SK-N-SH treated with all-trans-retinoic acid at 6 μM for 48 hours (cell line): ENCODE results near the gene SEMA6B.
A peak's percentile ranks its signal among the peaks of the same experiment; 100 is the strongest.

Experiments used
- ATAC-seq: fragments of 200-7000 bp; cut with Tn5 transposase; 3 replicates; pipeline ENCODE4 v1.9.1; 2020; ENCODE audit warnings: mild to moderate bottlenecking, moderate library complexity
- BACH2 ChIP-seq: fragments of 250-450 bp; sonication (Bioruptor Pico); IDR thresholded peaks from 2 replicates; pipeline ENCODE4 v1.9.0; 2021; ENCODE audit warnings: mild to moderate bottlenecking, borderline replicate concordance
- CSDC2 ChIP-seq: fragments of 250-450 bp; sonication (Bioruptor Pico); IDR thresholded peaks from 2 replicates; pipeline ENCODE4 v1.5.0; 2020; ENCODE audit warnings: mild to moderate bottlenecking, moderate library complexity
- ESRRG ChIP-seq: fragments of 250-450 bp; sonication (Bioruptor Pico); IDR thresholded peaks from 2 replicates; pipeline ENCODE4 v1.6.1; 2021; ENCODE audit warnings: mild to moderate bottlenecking
- GLIS3 ChIP-seq: fragments of 250-450 bp; sonication (Bioruptor Pico); IDR thresholded peaks from 2 replicates; pipeline ENCODE4 v1.5.0; 2020; ENCODE audit warnings: mild to moderate bottlenecking, moderate library complexity
- ISL1 ChIP-seq: fragments of 250-450 bp; sonication (Bioruptor Pico); IDR thresholded peaks from 2 replicates; pipeline ENCODE4 v2.1.2; 2022; ENCODE audit warnings: mild to moderate bottlenecking, moderate library complexity
- OSR1 ChIP-seq: fragments of 250-450 bp; sonication (Bioruptor Pico); IDR thresholded peaks from 2 replicates; pipeline ENCODE4 v1.8.0; 2022; ENCODE audit warnings: moderate library complexity, mild to moderate bottlenecking, inconsistent platforms
- PPARA ChIP-seq: fragments of 250-450 bp; sonication (Bioruptor Pico); IDR thresholded peaks from 2 replicates; pipeline ENCODE4 v1.5.0; 2020; ENCODE audit warnings: mild to moderate bottlenecking, borderline replicate concordance
- SNAI2 ChIP-seq: fragments of 250-450 bp; sonication (Bioruptor Pico); IDR thresholded peaks from 2 replicates; pipeline ENCODE4 v1.5.0; 2020; ENCODE audit warnings: mild to moderate bottlenecking, moderate library complexity
- TCF4 ChIP-seq: fragments of 250-450 bp; sonication (Bioruptor Pico); IDR thresholded peaks from 2 replicates; pipeline ENCODE4 v1.8.0; 2021; ENCODE audit warnings: mild to moderate bottlenecking, moderate library complexity, borderline replicate concordance
- TOX ChIP-seq: fragments of 250-450 bp; sonication (Bioruptor Pico); IDR thresholded peaks from 2 replicates; pipeline ENCODE4 v1.8.0; 2021; ENCODE audit warnings: mild to moderate bottlenecking, moderate library complexity, borderline replicate concordance
- ZC3H10 ChIP-seq: fragments of 250-450 bp; sonication (Bioruptor Pico); IDR thresholded peaks from 2 replicates; pipeline ENCODE4 v1.5.1; 2021; ENCODE audit warnings: mild to moderate bottlenecking, moderate library complexity
- ZFP3 ChIP-seq: fragments of 250-450 bp; sonication (Bioruptor Pico); IDR thresholded peaks from 2 replicates; pipeline ENCODE4 v1.5.0; 2020; ENCODE audit warnings: mild to moderate bottlenecking, moderate library complexity
- ZFP30 ChIP-seq: fragments of 450-650 bp; formaldehyde crosslinking; IDR thresholded peaks from 2 replicates; pipeline ENCODE4 v1.5.0; 2022; ENCODE audit warnings: mild to moderate bottlenecking, moderate library complexity
- ZNF70 ChIP-seq: fragments of 450-650 bp; formaldehyde crosslinking; IDR thresholded peaks from 2 replicates; pipeline ENCODE4 v1.5.0; 2020; ENCODE audit warnings: mild to moderate bottlenecking, moderate library complexity
- ZNF8 ChIP-seq: fragments of 450-650 bp; formaldehyde crosslinking; IDR thresholded peaks from 2 replicates; pipeline ENCODE4 v1.5.0; 2020; ENCODE audit warnings: mild to moderate bottlenecking, moderate library complexity
- TF ChIP-seq, protein P1 (sequence below): fragments of 250-450 bp; sonication (Bioruptor Pico); IDR thresholded peaks from 2 replicates; pipeline ENCODE4 v1.8.0; 2021; ENCODE audit warnings: low read depth, mild to moderate bottlenecking, moderate library complexity, borderline replicate concordance
- TF ChIP-seq, protein P2 (sequence below): fragments of 250-450 bp; sonication (Bioruptor Pico); IDR thresholded peaks from 2 replicates; pipeline ENCODE4 v1.5.1; 2020; ENCODE audit warnings: low read depth, mild to moderate bottlenecking, moderate library complexity
- TF ChIP-seq, protein P3 (sequence below): fragments of 250-450 bp; sonication (Bioruptor Pico); IDR thresholded peaks from 2 replicates; pipeline ENCODE4 v1.5.1; 2021; ENCODE audit warnings: mild to moderate bottlenecking, moderate library complexity
- TF ChIP-seq, protein P4 (sequence below): fragments of 250-450 bp; sonication (Bioruptor Pico); IDR thresholded peaks from 2 replicates; pipeline ENCODE4 v1.8.0; 2020; ENCODE audit warnings: mild to moderate bottlenecking, moderate library complexity, borderline replicate concordance

The SEMA6B gene

DNA sequence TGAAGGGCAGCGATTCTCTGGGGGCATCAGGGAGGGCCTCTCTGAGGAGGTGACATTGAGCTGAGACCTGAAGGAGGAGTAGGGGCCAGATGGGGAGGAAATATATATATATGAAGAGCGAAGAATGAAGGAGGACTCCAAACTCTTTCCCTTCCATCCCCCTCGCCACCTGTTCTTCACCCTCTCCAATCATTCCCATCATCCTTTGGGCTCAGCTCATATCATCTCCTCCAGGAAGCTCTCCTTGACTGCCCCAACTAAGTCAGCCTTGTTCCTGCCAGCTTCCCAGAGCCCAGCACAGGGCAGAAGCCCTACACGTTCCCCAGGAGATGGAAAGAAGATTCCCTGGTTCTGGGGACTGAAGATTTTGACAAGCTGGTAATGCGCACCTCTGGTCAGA is 33.0 kb upstream of the SEMA6B start:
- no peak for ATAC-seq
- TF ChIP-seq, protein P1, sequence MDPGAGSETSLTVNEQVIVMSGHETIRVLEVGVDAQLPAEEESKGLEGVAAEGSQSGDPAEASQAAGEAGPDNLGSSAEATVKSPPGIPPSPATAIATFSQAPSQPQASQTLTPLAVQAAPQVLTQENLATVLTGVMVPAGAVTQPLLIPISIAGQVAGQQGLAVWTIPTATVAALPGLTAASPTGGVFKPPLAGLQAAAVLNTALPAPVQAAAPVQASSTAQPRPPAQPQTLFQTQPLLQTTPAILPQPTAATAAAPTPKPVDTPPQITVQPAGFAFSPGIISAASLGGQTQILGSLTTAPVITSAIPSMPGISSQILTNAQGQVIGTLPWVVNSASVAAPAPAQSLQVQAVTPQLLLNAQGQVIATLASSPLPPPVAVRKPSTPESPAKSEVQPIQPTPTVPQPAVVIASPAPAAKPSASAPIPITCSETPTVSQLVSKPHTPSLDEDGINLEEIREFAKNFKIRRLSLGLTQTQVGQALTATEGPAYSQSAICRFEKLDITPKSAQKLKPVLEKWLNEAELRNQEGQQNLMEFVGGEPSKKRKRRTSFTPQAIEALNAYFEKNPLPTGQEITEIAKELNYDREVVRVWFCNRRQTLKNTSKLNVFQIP, result no peak
- no peak for TF ChIP-seq TOX
- no peak for TF ChIP-seq SNAI2 (CRISPR knock-in tag)
- TF ChIP-seq ESRRG (CRISPR knock-in tag), result no peak

DNA sequence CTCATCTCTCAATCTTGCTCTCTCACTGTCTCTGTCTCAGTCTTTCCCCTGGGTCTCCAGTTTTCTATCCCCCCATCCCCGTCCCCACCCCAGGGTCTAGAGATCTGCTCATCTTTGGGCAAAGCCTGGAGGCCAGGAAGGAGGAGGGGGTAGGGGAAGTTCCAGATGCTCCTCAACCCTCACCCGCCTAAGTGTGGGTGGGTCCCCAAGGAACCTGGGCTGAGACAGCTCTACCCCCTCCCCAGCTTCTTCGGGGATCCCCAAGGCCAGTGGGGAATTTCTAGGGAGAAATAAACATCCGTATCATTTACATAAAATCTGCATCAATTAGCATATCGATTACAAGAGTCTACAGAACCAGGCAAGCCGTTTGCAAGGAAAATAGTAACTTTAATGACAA is 31.8 kb upstream of the SEMA6B start:
- TF ChIP-seq, protein P2, sequence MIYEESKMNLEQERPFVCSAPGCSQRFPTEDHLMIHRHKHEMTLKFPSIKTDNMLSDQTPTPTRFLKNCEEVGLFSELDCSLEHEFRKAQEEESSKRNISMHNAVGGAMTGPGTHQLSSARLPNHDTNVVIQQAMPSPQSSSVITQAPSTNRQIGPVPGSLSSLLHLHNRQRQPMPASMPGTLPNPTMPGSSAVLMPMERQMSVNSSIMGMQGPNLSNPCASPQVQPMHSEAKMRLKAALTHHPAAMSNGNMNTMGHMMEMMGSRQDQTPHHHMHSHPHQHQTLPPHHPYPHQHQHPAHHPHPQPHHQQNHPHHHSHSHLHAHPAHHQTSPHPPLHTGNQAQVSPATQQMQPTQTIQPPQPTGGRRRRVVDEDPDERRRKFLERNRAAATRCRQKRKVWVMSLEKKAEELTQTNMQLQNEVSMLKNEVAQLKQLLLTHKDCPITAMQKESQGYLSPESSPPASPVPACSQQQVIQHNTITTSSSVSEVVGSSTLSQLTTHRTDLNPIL (CRISPR knock-in tag), result no peak
- TF ChIP-seq, protein P3, sequence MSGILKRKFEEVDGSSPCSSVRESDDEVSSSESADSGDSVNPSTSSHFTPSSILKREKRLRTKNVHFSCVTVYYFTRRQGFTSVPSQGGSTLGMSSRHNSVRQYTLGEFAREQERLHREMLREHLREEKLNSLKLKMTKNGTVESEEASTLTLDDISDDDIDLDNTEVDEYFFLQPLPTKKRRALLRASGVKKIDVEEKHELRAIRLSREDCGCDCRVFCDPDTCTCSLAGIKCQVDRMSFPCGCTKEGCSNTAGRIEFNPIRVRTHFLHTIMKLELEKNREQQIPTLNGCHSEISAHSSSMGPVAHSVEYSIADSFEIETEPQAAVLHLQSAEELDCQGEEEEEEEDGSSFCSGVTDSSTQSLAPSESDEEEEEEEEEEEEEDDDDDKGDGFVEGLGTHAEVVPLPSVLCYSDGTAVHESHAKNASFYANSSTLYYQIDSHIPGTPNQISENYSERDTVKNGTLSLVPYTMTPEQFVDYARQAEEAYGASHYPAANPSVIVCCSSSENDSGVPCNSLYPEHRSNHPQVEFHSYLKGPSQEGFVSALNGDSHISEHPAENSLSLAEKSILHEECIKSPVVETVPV (CRISPR knock-in tag), result no peak
- TF ChIP-seq TOX (no peak), ZNF8 (no peak), ZFP30 (no peak), PPARA (CRISPR knock-in tag) (no peak), ZFP3 (CRISPR knock-in tag) (no peak), SNAI2 (CRISPR knock-in tag) (no peak), ZC3H10 (CRISPR knock-in tag) (no peak), ESRRG (CRISPR knock-in tag) (no peak)
- TF ChIP-seq, all 23 proteins: peak for 0
- ATAC-seq, result no peak

DNA sequence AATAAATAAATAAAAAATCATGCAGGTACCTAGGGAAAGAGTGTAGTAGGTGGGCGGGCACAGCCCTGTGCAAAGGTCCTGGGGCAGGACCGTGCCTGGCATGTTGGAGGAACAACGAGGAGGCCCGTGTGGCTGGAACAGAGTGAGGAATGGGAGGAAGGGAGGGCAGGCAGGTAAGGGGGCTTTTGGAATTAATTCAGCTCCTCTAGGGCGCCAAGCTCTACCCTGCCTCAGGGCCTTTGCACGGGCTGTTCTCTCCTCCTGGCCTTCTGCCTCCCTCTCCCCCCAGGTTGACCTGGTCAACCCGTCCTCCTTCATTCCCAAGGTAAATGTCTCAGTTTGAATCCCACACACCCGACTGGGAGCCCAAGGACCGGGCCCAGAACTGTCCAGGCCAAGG is 31.1 kb upstream of the SEMA6B start:
- no peak for ATAC-seq
- TF ChIP-seq BACH2 (CRISPR knock-in tag) (no peak), OSR1 (no peak)
- TF ChIP-seq, all 23 proteins: peak for 0

DNA sequence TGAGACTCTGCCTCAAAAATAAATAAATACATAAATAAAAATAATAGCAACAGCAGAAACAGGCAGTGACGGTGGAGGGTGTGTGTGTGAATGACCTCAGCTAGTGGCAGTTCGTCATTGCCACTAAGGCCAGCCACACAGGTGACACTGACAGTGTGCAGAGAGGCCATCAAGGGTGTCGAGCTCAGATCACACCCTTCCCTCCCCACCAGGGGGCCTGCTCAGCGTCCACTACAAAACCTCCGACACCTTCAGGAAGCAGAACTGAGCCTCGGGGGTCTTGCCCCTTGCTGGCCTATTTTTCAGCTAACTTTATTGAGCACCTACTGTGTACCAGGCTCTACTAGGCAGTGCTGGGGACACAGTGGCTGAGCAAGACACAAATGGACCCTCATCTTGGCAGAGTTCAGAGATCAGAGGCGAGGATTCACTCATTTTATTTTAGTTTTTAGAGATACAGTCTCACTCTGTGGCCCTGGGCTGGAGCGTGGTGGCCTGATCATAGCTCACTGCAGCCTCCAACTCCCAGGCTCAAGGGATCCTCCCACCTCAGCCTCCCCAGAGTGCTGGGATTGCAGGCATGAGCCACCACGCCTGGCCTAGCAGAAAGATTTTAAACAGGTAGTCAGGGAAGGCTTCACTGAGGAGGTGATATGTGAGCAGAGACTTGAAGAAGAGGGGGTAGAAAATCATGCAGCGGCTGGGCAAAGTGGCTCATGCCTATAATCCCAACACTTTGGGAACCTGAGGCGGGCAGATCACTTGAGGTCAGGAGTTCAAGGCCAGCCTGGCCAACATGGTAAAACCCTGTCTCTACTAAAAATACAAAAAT is 30.3 kb upstream of the SEMA6B start:
- TF ChIP-seq TOX (no peak), PPARA (CRISPR knock-in tag) (no peak), ESRRG (CRISPR knock-in tag) (no peak), ISL1 (CRISPR knock-in tag) (no peak), ZNF70 (CRISPR knock-in tag) (no peak)
- TF ChIP-seq, all 23 proteins: peak for 0
- peak; percentile 38; the same call in 2 of the 3 replicates for ATAC-seq

DNA sequence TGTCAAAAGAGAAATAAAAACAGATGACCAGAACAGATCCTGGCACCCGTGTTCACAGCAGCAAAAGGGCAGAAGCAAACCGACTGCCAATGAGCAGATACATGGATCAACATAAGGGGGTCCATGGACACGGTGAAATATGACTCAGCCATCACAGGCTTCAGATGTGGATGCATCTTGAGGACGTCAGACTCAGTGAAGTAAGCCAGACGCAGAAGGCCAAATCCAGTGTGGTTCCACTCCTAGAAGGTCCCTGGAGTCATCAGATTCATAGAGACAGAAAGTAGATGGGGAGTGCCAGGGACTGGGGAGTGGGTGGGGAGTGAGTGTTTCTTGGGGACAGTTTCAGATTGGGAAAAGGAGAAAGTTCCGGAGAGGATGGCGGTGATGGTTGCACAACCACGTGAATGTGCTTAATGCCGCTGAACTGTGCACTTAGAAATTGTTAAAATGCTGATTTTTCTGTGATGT is 28.8 kb upstream of the SEMA6B start:
- TF ChIP-seq PPARA (CRISPR knock-in tag) (no peak), ZNF70 (CRISPR knock-in tag) (no peak), OSR1 (no peak), SNAI2 (CRISPR knock-in tag) (no peak), ISL1 (CRISPR knock-in tag) (no peak), TOX (no peak), CSDC2 (CRISPR knock-in tag) (no peak), BACH2 (CRISPR knock-in tag) (no peak), ZFP3 (CRISPR knock-in tag) (no peak), GLIS3 (no peak), TCF4 (no peak)
- TF ChIP-seq, protein P1, result no peak
- TF ChIP-seq, protein P2 (CRISPR knock-in tag), result no peak
- TF ChIP-seq, protein P3 (CRISPR knock-in tag), result no peak
- TF ChIP-seq, protein P4, sequence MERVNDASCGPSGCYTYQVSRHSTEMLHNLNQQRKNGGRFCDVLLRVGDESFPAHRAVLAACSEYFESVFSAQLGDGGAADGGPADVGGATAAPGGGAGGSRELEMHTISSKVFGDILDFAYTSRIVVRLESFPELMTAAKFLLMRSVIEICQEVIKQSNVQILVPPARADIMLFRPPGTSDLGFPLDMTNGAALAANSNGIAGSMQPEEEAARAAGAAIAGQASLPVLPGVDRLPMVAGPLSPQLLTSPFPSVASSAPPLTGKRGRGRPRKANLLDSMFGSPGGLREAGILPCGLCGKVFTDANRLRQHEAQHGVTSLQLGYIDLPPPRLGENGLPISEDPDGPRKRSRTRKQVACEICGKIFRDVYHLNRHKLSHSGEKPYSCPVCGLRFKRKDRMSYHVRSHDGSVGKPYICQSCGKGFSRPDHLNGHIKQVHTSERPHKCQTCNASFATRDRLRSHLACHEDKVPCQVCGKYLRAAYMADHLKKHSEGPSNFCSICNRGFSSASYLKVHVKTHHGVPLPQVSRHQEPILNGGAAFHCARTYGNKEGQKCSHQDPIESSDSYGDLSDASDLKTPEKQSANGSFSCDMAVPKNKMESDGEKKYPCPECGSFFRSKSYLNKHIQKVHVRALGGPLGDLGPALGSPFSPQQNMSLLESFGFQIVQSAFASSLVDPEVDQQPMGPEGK (CRISPR knock-in tag), result no peak
- no peak for ATAC-seq
